Prostate gland (tissue), 2 donors: ENCODE data around the gene FBXO17.
"Not testable (repeated sequence)": the region's sequence is repeated elsewhere in the genome, so short reads cannot be mapped to it uniquely, and the experiment has no call there.

Source experiments
- CTCF ChIP-seq, 4 experiments: fragments of 200-600 bp in 2 of 4; fragments of 450-650 bp in 2 of 4; sonication (generic) in 2 of 4; IDR thresholded peaks; 1 replicate in 3 of 4; 2 replicates in 1 of 4; pipeline ENCODE4 v1.5.1; 2016 to 2019; ENCODE audit warnings: antibody characterized with exemption in 4 of 4, mild to moderate bottlenecking in 2 of 4, moderate library complexity in 2 of 4
- POLR2A ChIP-seq: fragments of 450-650 bp; IDR thresholded peaks from one replicate; pipeline ENCODE4 v1.6.1; 2016; ENCODE audit warnings: antibody characterized with exemption, mild to moderate bottlenecking
- POLR2AphosphoS5 ChIP-seq: sonication (generic); formaldehyde crosslinking; IDR thresholded peaks from one replicate; pipeline ENCODE4 v1.6.1; 2017; ENCODE audit warnings: antibody characterized with exemption

GRCh38 chr19:38988627-38989026, 13.1 kb upstream of the FBXO17 start:
- not testable (repeated sequence) for TF ChIP-seq POLR2A; CTCF (IDR thresholded peaks at IDR 0.05); POLR2AphosphoS5
